NCI-H146 (cell line): ENCODE measurements around the gene STRA8.
A peak's percentile ranks its signal among the peaks of the same experiment; 100 is the strongest.

Experiments
- DNase-seq: peaks from one replicate; lab custom pipeline; 2025; lab: John Stamatoyannopoulos, UW

The STRA8 gene

GRCh38 chr7:135269921-135270320 is 36.3 kb downstream of the STRA8 start:
- no peak for DNase-seq

GRCh38 chr7:135270577-135271254 is 37.1 kb downstream of the STRA8 start:
- DNase-seq, result no peak

GRCh38 chr7:135271255-135271615 is 37.6 kb downstream of the STRA8 start:
- no peak for DNase-seq

GRCh38 chr7:135272303-135272702 is 38.7 kb downstream of the STRA8 start:
- no peak for DNase-seq

GRCh38 chr7:135273581-135273980 is 39.9 kb downstream of the STRA8 start:
- DNase-seq, result no peak

GRCh38 chr7:135274495-135275268 is 41.0 kb downstream of the STRA8 start:
- peak; percentile 79 for DNase-seq

GRCh38 chr7:135275971-135276580 is 42.4 kb downstream of the STRA8 start:
- no peak for DNase-seq

GRCh38 chr7:135277161-135277560 is 43.5 kb downstream of the STRA8 start:
- no peak for DNase-seq

GRCh38 chr7:135281363-135281949 is 47.8 kb downstream of the STRA8 start:
- peak; percentile 85 for DNase-seq

GRCh38 chr7:135282561-135283254 is 49.1 kb downstream of the STRA8 start:
- DNase-seq, result no peak

- DNase-seq, result no peak
Observed at GRCh38 chr7:135283959-135284638, 50.5 kb downstream of the STRA8 start.

- DNase-seq, result no peak
Observed at GRCh38 chr7:135285547-135286233, 52.1 kb downstream of the STRA8 start.

GRCh38 chr7:135286876-135287275 is 53.2 kb downstream of the STRA8 start:
- DNase-seq, result no peak

GRCh38 chr7:135290594-135290993 is 57.0 kb downstream of the STRA8 start:
- DNase-seq, result no peak

- peak; percentile 81 for DNase-seq
Observed at GRCh38 chr7:135291809-135292253, 58.2 kb downstream of the STRA8 start.

GRCh38 chr7:135299235-135299634 is 65.6 kb downstream of the STRA8 start:
- no peak for DNase-seq

- DNase-seq, result no peak
Observed at GRCh38 chr7:135300913-135301765, 67.5 kb downstream of the STRA8 start.
